K562 (cell line): ENCODE results near the gene CNKSR1. TPM values are rescaled to one million over a fixed set of nuclear protein-coding genes. Genes with fewer than 3 reads are reported as not detected.
A peak's percentile ranks its signal among the peaks of the same experiment; 100 is the strongest.

ENCODE experiments used
- BRD4 ChIP-seq: fragments of 200-600 bp; sonication (generic); IDR thresholded peaks from 2 replicates; pipeline ENCODE4 v1.6.1; 2017; ENCODE audit warnings: inconsistent platforms
- DDX20 ChIP-seq: fragments of 450-650 bp; IDR thresholded peaks from 2 replicates; pipeline ENCODE4 v1.6.1; 2016; ENCODE audit warnings: missing genetic modification characterization, low read depth, mild to moderate bottlenecking, missing compliant biosample characterization, moderate library complexity
- MEF2D ChIP-seq: conservative IDR thresholded peaks from 2 replicates; pipeline ENCODE4 v1.6.1; 2016; ENCODE audit warnings: low read depth, missing genetic modification characterization, missing compliant biosample characterization
- NFRKB ChIP-seq: fragments of 450-650 bp; IDR thresholded peaks from 2 replicates; pipeline ENCODE4 v1.6.1; 2016; ENCODE audit warnings: low read depth
- SMC3 ChIP-seq: conservative IDR thresholded peaks from 2 replicates; pipeline ENCODE4 v1.6.1; 2011; ENCODE audit warnings: low read depth, low read length, improper control_type of control experiment; ENCODE audit not compliant: insufficient read depth
- TRIM24 ChIP-seq, 2 experiments: fragments of 450-650 bp; IDR thresholded peaks; 2 replicates each; pipeline ENCODE4 v1.6.1; 2016
- ZBTB9 ChIP-seq: fragments of 450-650 bp; formaldehyde crosslinking; IDR thresholded peaks from 2 replicates; pipeline ENCODE4 v1.4.0; 2020; ENCODE audit warnings: mild to moderate bottlenecking, moderate library complexity
- ZNF12 ChIP-seq: sonication (generic); formaldehyde crosslinking; IDR thresholded peaks from 2 replicates; pipeline ENCODE4 v1.4.0; 2020; ENCODE audit warnings: mild to moderate bottlenecking, missing genetic modification reagents
- ZNF140 ChIP-seq: fragments of 250-450 bp; sonication (Bioruptor Pico); IDR thresholded peaks from 2 replicates; pipeline ENCODE4 v1.8.0; 2021; ENCODE audit warnings: moderate library complexity, mild to moderate bottlenecking, inconsistent platforms
- ZNF253 ChIP-seq: fragments of 250-450 bp; sonication (Bioruptor Pico); conservative IDR thresholded peaks from 2 replicates; pipeline ENCODE4 v1.6.1; 2021; ENCODE audit warnings: mild to moderate bottlenecking
- polyA plus RNA-seq, 8 experiments: library from polyadenylated mRNA; depleted of rRNA in 4 of 8; stranded (reverse) in 5 of 8; unstranded in 3 of 8; fragments of >200 nt; fragmentation: Nextera tagmentation in 2 of 8; fragmentation: Illumina TruSeq in 1 of 8; extraction: Ambion mirVana in 2 of 8; extraction: Trizol in 1 of 8; gene quantifications; 2 replicates each; pipeline versions ENCODE4 v1.2.1 to v1.2.3, GENCODE V29; 2011 to 2014; ENCODE audit warnings: inconsistent platforms in 1 of 8, missing spikeins in 1 of 8
- total RNA-seq, 7 experiments: library from RNA; depleted of rRNA in 6 of 7; stranded (reverse); fragments of >200 nt in 6 of 7; fragmentation: Illumina TruSeq in 2 of 7; extraction: Trizol in 2 of 7; gene quantifications; 2 replicates each; pipeline versions ENCODE4 v1.2.1 to v1.2.3, GENCODE V29; 2011 to 2021; ENCODE audit warnings: low replicate concordance in 1 of 7
- TF ChIP-seq, protein P1 (sequence below), 2 experiments: fragments of 450-650 bp; IDR thresholded peaks; 2 replicates each; pipeline ENCODE4 v1.6.1; 2018; ENCODE audit warnings: mild to moderate bottlenecking in 2 of 2, low read depth in 1 of 2; ENCODE audit not compliant: partially characterized antibody in 2 of 2
- TF ChIP-seq, protein P2 (sequence below): fragments of 250-450 bp; sonication (Bioruptor Pico); IDR thresholded peaks from 2 replicates; pipeline ENCODE4 v1.5.0; 2021; ENCODE audit warnings: mild to moderate bottlenecking, borderline replicate concordance
- TF ChIP-seq, protein P3 (sequence below), 3 experiments: IDR thresholded peaks in 2 of 3; conservative IDR thresholded peaks in 1 of 3; 2 replicates each; pipeline ENCODE4 v1.5.1; 2011 to 2012; ENCODE audit warnings: low read length in 3 of 3, mild to moderate bottlenecking in 3 of 3, control low read depth in 2 of 3, improper control_type of control experiment in 1 of 3, inconsistent platforms in 1 of 3, low read depth in 1 of 3, mixed read lengths in 1 of 3, moderate library complexity in 1 of 3; ENCODE audit not compliant: insufficient read depth in 2 of 3

Gene CNKSR1
- total and polyA plus RNA-seq, 9 of the 15 experiments (the other 6 are each of a cell fraction or from before 2014, with no cell fraction given) = 0.03 to 2.8 (median 1.1) TPM

DNA sequence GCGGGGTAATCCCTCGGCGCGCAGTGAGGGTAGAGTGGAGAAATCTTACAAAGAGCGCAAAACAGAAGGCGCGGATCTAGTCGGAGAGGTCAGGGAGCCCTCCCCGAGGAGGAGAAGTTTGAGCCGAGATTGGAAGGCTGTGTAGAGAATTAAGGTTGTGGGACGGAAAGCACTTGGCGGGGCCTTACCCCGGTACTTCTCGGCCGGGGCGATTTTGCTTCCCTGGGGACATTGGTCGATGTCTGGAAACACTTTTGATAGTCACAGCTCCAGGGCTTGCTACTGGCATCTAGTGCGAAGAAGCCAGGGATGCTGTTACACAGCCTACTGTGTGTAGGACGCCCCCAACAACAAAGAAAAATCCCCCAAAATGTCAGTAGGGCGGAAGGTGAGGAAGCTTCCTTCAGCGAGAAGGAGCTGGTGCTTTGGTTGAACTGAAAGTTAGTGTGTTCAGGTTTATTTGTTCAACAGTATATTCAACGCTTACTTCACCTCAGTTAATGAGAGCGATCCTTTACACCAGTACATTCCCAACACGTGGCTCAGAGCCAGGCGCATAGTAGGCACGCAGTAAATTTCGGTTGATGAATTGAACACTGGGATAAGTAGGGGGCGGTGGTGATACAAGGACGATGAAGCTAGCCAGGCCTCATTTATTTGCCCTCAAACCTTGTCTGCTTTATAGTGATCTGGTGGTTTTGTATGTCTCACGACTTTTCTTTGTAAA, 57.5 kb downstream of the CNKSR1 start (continued):
- TF ChIP-seq, protein P1, sequence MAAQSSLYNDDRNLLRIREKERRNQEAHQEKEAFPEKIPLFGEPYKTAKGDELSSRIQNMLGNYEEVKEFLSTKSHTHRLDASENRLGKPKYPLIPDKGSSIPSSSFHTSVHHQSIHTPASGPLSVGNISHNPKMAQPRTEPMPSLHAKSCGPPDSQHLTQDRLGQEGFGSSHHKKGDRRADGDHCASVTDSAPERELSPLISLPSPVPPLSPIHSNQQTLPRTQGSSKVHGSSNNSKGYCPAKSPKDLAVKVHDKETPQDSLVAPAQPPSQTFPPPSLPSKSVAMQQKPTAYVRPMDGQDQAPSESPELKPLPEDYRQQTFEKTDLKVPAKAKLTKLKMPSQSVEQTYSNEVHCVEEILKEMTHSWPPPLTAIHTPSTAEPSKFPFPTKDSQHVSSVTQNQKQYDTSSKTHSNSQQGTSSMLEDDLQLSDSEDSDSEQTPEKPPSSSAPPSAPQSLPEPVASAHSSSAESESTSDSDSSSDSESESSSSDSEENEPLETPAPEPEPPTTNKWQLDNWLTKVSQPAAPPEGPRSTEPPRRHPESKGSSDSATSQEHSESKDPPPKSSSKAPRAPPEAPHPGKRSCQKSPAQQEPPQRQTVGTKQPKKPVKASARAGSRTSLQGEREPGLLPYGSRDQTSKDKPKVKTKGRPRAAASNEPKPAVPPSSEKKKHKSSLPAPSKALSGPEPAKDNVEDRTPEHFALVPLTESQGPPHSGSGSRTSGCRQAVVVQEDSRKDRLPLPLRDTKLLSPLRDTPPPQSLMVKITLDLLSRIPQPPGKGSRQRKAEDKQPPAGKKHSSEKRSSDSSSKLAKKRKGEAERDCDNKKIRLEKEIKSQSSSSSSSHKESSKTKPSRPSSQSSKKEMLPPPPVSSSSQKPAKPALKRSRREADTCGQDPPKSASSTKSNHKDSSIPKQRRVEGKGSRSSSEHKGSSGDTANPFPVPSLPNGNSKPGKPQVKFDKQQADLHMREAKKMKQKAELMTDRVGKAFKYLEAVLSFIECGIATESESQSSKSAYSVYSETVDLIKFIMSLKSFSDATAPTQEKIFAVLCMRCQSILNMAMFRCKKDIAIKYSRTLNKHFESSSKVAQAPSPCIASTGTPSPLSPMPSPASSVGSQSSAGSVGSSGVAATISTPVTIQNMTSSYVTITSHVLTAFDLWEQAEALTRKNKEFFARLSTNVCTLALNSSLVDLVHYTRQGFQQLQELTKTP (IDR thresholded peaks at IDR 0.05; ENCODE audit: low read depth in 1 of 2, partially characterized antibody in 2 of 2) = peak in 1 of 2 experiments; percentile 16
- no peak for TF ChIP-seq BRD4
- TF ChIP-seq DDX20 = no peak
- 0 out of 2 replicates have a peak, but pooled peaks have one; percentile 3 for TF ChIP-seq NFRKB
- TF ChIP-seq, protein P2, sequence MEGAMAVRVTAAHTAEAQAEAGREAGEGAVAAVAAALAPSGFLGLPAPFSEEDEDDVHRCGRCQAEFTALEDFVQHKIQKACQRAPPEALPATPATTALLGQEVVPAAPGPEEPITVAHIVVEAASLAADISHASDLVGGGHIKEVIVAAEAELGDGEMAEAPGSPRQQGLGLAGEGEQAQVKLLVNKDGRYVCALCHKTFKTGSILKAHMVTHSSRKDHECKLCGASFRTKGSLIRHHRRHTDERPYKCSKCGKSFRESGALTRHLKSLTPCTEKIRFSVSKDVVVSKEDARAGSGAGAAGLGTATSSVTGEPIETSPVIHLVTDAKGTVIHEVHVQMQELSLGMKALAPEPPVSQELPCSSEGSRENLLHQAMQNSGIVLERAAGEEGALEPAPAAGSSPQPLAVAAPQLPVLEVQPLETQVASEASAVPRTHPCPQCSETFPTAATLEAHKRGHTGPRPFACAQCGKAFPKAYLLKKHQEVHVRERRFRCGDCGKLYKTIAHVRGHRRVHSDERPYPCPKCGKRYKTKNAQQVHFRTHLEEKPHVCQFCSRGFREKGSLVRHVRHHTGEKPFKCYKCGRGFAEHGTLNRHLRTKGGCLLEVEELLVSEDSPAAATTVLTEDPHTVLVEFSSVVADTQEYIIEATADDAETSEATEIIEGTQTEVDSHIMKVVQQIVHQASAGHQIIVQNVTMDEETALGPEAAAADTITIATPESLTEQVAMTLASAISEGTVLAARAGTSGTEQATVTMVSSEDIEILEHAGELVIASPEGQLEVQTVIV = no peak
- 0 out of 2 replicates have a peak, but pooled peaks have one; percentile 43 for TF ChIP-seq MEF2D
- no peak for TF ChIP-seq ZNF140
- peak; percentile 85; the same call in 1 of the 2 replicates for TF ChIP-seq ZNF12 (CRISPR knock-in tag)
- peak in 1 of 2 experiments; percentile 20; a peak in 1 of 4 replicates for TF ChIP-seq TRIM24 (IDR thresholded peaks at IDR 0.05)
- TF ChIP-seq, protein P3, sequence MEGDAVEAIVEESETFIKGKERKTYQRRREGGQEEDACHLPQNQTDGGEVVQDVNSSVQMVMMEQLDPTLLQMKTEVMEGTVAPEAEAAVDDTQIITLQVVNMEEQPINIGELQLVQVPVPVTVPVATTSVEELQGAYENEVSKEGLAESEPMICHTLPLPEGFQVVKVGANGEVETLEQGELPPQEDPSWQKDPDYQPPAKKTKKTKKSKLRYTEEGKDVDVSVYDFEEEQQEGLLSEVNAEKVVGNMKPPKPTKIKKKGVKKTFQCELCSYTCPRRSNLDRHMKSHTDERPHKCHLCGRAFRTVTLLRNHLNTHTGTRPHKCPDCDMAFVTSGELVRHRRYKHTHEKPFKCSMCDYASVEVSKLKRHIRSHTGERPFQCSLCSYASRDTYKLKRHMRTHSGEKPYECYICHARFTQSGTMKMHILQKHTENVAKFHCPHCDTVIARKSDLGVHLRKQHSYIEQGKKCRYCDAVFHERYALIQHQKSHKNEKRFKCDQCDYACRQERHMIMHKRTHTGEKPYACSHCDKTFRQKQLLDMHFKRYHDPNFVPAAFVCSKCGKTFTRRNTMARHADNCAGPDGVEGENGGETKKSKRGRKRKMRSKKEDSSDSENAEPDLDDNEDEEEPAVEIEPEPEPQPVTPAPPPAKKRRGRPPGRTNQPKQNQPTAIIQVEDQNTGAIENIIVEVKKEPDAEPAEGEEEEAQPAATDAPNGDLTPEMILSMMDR (IDR thresholded peaks at IDR 0.05 in 2 of 3, conservative IDR thresholded peaks at IDR 0.05 in 1 of 3; ENCODE audit: insufficient read depth in 2 of 3, low read depth in 1 of 3, low read length in 3 of 3) = peak; percentile 21 to 45 (median 31); a peak in 3 of 6 replicates
- TF ChIP-seq ZNF253 (CRISPR knock-in tag) = no peak
- no peak for TF ChIP-seq ZBTB9 (CRISPR knock-in tag)
- TF ChIP-seq SMC3 = 0 out of 2 replicates have a peak, but pooled peaks have one; percentile 13
